ENCODE measurements around the gene CABLES1.

- TF ChIP-seq, protein P1, sequence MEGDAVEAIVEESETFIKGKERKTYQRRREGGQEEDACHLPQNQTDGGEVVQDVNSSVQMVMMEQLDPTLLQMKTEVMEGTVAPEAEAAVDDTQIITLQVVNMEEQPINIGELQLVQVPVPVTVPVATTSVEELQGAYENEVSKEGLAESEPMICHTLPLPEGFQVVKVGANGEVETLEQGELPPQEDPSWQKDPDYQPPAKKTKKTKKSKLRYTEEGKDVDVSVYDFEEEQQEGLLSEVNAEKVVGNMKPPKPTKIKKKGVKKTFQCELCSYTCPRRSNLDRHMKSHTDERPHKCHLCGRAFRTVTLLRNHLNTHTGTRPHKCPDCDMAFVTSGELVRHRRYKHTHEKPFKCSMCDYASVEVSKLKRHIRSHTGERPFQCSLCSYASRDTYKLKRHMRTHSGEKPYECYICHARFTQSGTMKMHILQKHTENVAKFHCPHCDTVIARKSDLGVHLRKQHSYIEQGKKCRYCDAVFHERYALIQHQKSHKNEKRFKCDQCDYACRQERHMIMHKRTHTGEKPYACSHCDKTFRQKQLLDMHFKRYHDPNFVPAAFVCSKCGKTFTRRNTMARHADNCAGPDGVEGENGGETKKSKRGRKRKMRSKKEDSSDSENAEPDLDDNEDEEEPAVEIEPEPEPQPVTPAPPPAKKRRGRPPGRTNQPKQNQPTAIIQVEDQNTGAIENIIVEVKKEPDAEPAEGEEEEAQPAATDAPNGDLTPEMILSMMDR (IDR thresholded peaks at IDR 0.05): no peak
- no peak for TF ChIP-seq POLR2A (IDR thresholded peaks at IDR 0.05)
Measured at GRCh38 chr18:23302851-23303527, 167.7 kb downstream of the CABLES1 start.
